RWPE1 (cell line): ENCODE measurements around the gene HSCB.
A peak's percentile ranks its signal among the peaks of the same experiment; 100 is the strongest.
"Not testable (repeated sequence)": the region's sequence is repeated elsewhere in the genome, so short reads cannot be mapped to it uniquely, and the experiment has no call there.

ENCODE experiments used
- CTCF ChIA-PET: fragments of 350-600 bp; sonication (Branson Sonifier 250); formaldehyde crosslinking; extraction: SDS; loops from one replicate; lab custom pipeline; 2021; lab: Yijun Ruan, JAX
- POLR2A ChIA-PET: fragments of 400-600 bp; formaldehyde crosslinking; extraction: SDS; loops from one replicate; lab custom pipeline; 2020; ENCODE audit warnings: antibody characterized with exemption; ENCODE audit not compliant: low non-redundant PET; lab: Yijun Ruan, JAX
- DNase-seq: peaks from one replicate; pipeline ENCODE4 v3.0.0; 2012; ENCODE audit warnings: low spot score
- H3K27ac ChIP-seq: fragments of 450-650 bp; 2 replicates; pipeline ENCODE4 v1.5.1; 2017
- TF ChIP-seq, protein P1 (sequence below): fragments of 450-650 bp; conservative IDR thresholded peaks from 2 replicates; pipeline ENCODE4 v1.5.1; 2017; ENCODE audit warnings: low read depth, mild to moderate bottlenecking

The HSCB gene

GRCh38 chr22:28759861-28760560 lies 18.2 kb downstream of the HSCB start:
- TF ChIP-seq, protein P1, sequence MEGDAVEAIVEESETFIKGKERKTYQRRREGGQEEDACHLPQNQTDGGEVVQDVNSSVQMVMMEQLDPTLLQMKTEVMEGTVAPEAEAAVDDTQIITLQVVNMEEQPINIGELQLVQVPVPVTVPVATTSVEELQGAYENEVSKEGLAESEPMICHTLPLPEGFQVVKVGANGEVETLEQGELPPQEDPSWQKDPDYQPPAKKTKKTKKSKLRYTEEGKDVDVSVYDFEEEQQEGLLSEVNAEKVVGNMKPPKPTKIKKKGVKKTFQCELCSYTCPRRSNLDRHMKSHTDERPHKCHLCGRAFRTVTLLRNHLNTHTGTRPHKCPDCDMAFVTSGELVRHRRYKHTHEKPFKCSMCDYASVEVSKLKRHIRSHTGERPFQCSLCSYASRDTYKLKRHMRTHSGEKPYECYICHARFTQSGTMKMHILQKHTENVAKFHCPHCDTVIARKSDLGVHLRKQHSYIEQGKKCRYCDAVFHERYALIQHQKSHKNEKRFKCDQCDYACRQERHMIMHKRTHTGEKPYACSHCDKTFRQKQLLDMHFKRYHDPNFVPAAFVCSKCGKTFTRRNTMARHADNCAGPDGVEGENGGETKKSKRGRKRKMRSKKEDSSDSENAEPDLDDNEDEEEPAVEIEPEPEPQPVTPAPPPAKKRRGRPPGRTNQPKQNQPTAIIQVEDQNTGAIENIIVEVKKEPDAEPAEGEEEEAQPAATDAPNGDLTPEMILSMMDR: no peak
- POLR2A ChIA-PET: interaction anchor here (0.6 kb wide), 2 partner anchors 41 to 114 kb away, joined by 3 read pairs; no protein-coding TSS in a partner anchor
- H3K27ac ChIP-seq: no peak overlapping the region
- DNase-seq: no peak
- CTCF ChIA-PET: no interaction called here

DNA sequence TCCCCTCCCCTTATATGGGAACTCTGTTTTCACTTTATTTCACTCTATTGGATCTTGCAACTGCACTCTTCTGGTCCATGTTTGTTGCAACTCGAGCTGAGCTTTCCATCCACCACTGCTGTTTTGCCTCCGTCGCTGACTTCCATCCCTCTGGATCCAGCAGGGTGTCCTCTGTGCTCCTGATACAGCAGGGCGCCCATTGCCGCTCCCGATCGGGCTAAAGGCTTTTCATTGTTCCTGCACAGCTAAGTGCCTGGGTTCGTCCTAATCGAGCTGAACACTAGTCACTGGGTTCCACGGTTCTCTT lies 19.6 kb downstream of the HSCB start:
- ChIA-PET CTCF (no interaction called here), POLR2A (no interaction called here)
- H3K27ac ChIP-seq: no peak overlapping the region
- no peak for DNase-seq
- TF ChIP-seq, protein P1: no peak

GRCh38 chr22:28762000-28762399 lies 20.2 kb downstream of the HSCB start:
- CTCF ChIA-PET, POLR2A ChIA-PET, DNase-seq, H3K27ac ChIP-seq: not testable (repeated sequence)

DNA sequence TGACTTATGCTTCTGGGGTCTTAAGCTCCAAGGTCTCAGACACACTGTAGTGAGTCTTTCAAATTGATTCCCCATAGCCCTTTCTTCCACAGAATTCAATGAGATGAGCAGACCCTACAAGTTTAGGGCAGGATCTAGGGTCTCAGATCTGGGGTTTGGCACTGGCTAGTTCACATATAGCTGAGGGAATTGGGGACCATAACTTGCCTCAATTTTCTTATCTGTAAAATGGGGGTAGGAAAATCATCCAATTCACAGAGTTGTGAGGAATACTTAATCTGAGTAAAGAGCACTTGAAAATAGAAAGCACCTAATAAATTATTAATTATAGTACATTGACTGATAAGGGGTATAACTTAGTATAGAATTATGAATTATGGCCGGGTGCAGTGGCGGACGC lies 24.8 kb downstream of the HSCB start:
- no peak for DNase-seq
- TF ChIP-seq, protein P1: no peak
- ChIA-PET POLR2A (no interaction called here), CTCF (no interaction called here)
- no peak overlapping the region for H3K27ac ChIP-seq

GRCh38 chr22:28768701-28769393 lies 27.0 kb downstream of the HSCB start:
- DNase-seq: no peak
- no peak overlapping the region for H3K27ac ChIP-seq
- ChIA-PET CTCF (no interaction called here), POLR2A (no interaction called here)
- TF ChIP-seq, protein P1: no peak

GRCh38 chr22:28769394-28770085 lies 27.7 kb downstream of the HSCB start:
- POLR2A ChIA-PET: no interaction called here
- DNase-seq: no peak
- CTCF ChIA-PET: no interaction called here
- H3K27ac ChIP-seq: peak overlapping the region; percentile 88; the same call in 1 of the 2 replicates
- TF ChIP-seq, protein P1: no peak
